Measurements from ENCODE around the gene BCDIN3D.

Gene BCDIN3D

DNA sequence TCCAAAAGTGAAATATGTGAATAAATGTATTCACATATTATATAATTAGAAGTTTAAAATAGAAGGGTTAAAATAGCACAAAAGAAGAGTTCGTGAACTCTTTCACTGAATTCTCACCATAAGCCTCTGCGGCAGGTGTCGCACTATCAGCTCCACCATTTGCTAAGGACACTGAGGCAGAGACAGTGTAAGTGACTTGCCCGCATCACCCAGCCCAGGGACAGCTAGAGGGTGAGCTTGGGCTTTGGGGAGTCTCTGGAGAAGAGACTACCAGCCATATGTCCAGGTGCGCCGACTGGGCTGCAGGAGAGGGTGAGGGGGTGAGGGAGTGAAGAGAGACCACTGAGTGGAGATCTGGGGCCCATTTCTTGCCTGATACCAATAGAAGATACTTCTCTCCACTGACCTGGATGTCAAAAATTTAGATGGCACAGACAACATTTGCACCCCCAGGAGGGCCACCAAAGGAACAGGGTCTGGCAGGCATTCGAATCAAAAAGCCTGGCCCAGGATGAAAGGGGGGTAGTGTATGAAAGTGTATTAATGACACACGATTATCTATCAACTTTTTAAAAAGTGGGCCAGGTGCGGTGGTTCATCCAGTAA, 32.3 kb upstream of the BCDIN3D start:
- Histone ChIP-seq H3K4me3 (ENCODE audit: low read depth in 1 of 2, low read length in 2 of 2) (no peak overlapping the region), H3K9me3 (ENCODE audit: insufficient read depth, low read length, severe bottlenecking) (peaks cover 7% of the 10 kb centered on the region), H3K4me2 (ENCODE audit: insufficient read depth, low read length) (no peak overlapping the region), H3K4me1 (ENCODE audit: insufficient read depth, low read length) (no peaks in the 10 kb centered on the region), H4K20me1 (ENCODE audit: insufficient read depth, low read length) (no peaks in the 10 kb centered on the region), H3K27me3 (ENCODE audit: insufficient read depth, low read length, poor library complexity) (no peaks in the 10 kb centered on the region), H3K36me3 (ENCODE audit: insufficient read depth, low read length) (no peaks in the 10 kb centered on the region), H3K27ac (ENCODE audit: low read length) (no peak overlapping the region), H3K9ac (ENCODE audit: low read depth, low read length) (no peak overlapping the region), H2AFZ (ENCODE audit: low read depth, low read length) (no peak overlapping the region), H3K79me2 (ENCODE audit: insufficient read depth, low read length) (no peaks in the 10 kb centered on the region)
- DNase-seq (no peak), ATAC-seq (ENCODE audit: insufficient read depth, low read depth) (no peak)
- TF ChIP-seq, protein P1, sequence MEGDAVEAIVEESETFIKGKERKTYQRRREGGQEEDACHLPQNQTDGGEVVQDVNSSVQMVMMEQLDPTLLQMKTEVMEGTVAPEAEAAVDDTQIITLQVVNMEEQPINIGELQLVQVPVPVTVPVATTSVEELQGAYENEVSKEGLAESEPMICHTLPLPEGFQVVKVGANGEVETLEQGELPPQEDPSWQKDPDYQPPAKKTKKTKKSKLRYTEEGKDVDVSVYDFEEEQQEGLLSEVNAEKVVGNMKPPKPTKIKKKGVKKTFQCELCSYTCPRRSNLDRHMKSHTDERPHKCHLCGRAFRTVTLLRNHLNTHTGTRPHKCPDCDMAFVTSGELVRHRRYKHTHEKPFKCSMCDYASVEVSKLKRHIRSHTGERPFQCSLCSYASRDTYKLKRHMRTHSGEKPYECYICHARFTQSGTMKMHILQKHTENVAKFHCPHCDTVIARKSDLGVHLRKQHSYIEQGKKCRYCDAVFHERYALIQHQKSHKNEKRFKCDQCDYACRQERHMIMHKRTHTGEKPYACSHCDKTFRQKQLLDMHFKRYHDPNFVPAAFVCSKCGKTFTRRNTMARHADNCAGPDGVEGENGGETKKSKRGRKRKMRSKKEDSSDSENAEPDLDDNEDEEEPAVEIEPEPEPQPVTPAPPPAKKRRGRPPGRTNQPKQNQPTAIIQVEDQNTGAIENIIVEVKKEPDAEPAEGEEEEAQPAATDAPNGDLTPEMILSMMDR (IDR thresholded peaks at IDR 0.05; ENCODE audit: borderline replicate concordance, extremely low read depth, low read length, poor library complexity, severe bottlenecking) = no peak

DNA sequence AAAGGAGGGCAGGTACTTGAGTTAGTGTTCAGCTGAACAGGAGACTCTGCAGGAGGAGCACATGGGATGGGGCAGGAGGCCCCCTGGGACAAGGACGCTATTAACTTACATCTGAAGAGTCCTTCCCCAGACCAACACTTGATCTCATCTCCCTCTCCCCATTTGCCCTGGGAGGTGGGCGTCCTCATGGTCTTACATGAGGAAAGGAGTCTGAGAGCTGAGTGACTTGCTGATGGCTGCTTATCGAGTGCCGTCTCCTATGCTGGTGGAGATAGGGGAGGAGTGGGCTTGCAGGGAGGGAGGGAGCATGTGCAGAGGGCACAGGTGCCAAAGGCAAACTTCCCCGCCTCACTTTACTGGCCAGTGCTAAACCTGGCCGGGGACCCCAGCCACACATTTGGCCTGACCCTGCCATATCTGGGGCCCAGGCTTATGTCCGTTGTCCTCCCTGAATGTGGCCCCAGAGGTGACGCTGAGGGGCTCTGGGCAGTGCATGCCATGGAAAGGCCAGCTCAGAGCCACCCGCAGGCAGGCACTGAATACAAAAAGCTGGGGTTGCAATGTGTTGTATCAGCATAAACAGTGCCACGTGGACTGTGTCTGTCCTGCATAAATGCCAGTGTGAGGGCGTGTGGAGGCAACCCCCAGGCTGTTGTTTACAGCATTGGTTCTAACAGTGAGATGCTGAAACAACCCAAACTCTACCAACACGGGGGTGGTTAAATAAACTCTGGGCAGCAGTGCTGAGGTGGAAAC, 31.4 kb upstream of the BCDIN3D start:
- Histone ChIP-seq H2AFZ (ENCODE audit: low read depth, low read length) (no peak overlapping the region), H3K9ac (ENCODE audit: low read depth, low read length) (no peak overlapping the region), H4K20me1 (ENCODE audit: insufficient read depth, low read length) (no peaks in the 10 kb centered on the region), H3K27me3 (ENCODE audit: insufficient read depth, low read length, poor library complexity) (no peaks in the 10 kb centered on the region), H3K27ac (ENCODE audit: low read length) (no peak overlapping the region), H3K9me3 (ENCODE audit: insufficient read depth, low read length, severe bottlenecking) (peaks cover 2% of the 10 kb centered on the region), H3K36me3 (ENCODE audit: insufficient read depth, low read length) (no peaks in the 10 kb centered on the region), H3K4me1 (ENCODE audit: insufficient read depth, low read length) (no peaks in the 10 kb centered on the region), H3K4me2 (ENCODE audit: insufficient read depth, low read length) (no peak overlapping the region), H3K79me2 (ENCODE audit: insufficient read depth, low read length) (no peaks in the 10 kb centered on the region), H3K4me3 (ENCODE audit: low read depth in 1 of 2, low read length in 2 of 2) (no peak overlapping the region)
- DNase-seq (no peak), ATAC-seq (ENCODE audit: insufficient read depth, low read depth) (no peak)
- TF ChIP-seq, protein P1 (IDR thresholded peaks at IDR 0.05; ENCODE audit: borderline replicate concordance, extremely low read depth, low read length, poor library complexity, severe bottlenecking) = no peak
- TF ChIP-seq EZH2 (IDR thresholded peaks at IDR 0.05; ENCODE audit: borderline replicate concordance, low read depth, low read length, severe bottlenecking) = no peak

DNA sequence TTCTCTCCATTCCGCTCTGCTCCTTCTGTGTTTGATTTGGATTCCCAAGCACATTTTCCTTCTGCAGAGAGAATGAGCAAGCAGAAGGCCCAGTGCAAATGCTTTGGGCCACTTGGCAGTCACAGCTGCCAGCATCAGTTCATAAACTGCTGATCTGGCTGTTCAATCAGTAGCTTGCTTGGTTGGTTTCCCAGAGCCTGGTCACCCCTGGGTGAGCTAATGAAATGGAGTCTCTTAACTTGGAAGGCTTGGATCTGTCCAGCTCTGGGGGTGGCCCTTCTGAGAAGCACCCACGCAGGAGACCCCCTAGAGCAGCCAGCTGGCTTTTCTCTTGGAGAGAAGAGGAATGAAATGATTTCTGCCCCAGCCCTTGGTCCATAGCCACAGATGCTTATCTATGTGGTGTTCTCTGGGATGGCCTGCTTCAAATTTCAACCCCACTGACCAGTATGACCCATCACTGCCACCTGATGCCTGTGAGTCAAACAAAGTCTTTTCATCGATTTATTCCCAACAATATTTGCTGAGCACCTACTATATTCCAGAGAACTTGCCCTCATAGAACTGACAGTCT, 30.5 kb upstream of the BCDIN3D start:
- no peak overlapping the region for H3K9ac ChIP-seq (ENCODE audit: low read depth, low read length)
- H3K4me3 ChIP-seq (ENCODE audit: low read depth in 1 of 2, low read length in 2 of 2) = no peak overlapping the region
- H3K4me1 ChIP-seq (ENCODE audit: insufficient read depth, low read length) = no peaks in the 10 kb centered on the region
- no peak for ATAC-seq (ENCODE audit: insufficient read depth, low read depth)
- no peak overlapping the region for H3K4me2 ChIP-seq (ENCODE audit: insufficient read depth, low read length)
- H3K9me3 ChIP-seq (ENCODE audit: insufficient read depth, low read length, severe bottlenecking) = peaks cover 2% of the 10 kb centered on the region
- H3K36me3 ChIP-seq (ENCODE audit: insufficient read depth, low read length) = no peaks in the 10 kb centered on the region
- no peak overlapping the region for H3K27ac ChIP-seq (ENCODE audit: low read length)
- DNase-seq = no peak
- H2AFZ ChIP-seq (ENCODE audit: low read depth, low read length) = no peak overlapping the region
- no peak for TF ChIP-seq EZH2 (IDR thresholded peaks at IDR 0.05; ENCODE audit: borderline replicate concordance, low read depth, low read length, severe bottlenecking)
- TF ChIP-seq, protein P1 (IDR thresholded peaks at IDR 0.05; ENCODE audit: borderline replicate concordance, extremely low read depth, low read length, poor library complexity, severe bottlenecking) = no peak
- no peaks in the 10 kb centered on the region for H4K20me1 ChIP-seq (ENCODE audit: insufficient read depth, low read length)
- H3K27me3 ChIP-seq (ENCODE audit: insufficient read depth, low read length, poor library complexity) = no peaks in the 10 kb centered on the region
- H3K79me2 ChIP-seq (ENCODE audit: insufficient read depth, low read length) = no peaks in the 10 kb centered on the region
